Measurements from ENCODE around the gene FBN2. TPM values are rescaled to one million over a fixed set of nuclear protein-coding genes. Genes with fewer than 3 reads are reported as not detected.

Gene FBN2
- total and polyA plus RNA-seq, 7 donors = under 0.01 to 0.46 (median 0.04) TPM; not detected in 1

- intact Hi-C loops (cut with DNase I) = no loop called here
- 31 to 86% (median 43%) methylated on average over 2 of the region's 2 CpGs for WGBS, 3 donors
- no peaks in the 10 kb centered on the region for H3K27me3 ChIP-seq (ENCODE audit: insufficient read depth in 3 of 3, low read length in 2 of 3)
- no peak overlapping the region for H3K27ac ChIP-seq
- DNase-seq (no peak), ATAC-seq (no peak)
- no peaks in the 10 kb centered on the region for H3K36me3 ChIP-seq (ENCODE audit: insufficient read depth in 1 of 2, low read depth in 1 of 2)
- no peaks in the 10 kb centered on the region for H3K4me1 ChIP-seq
- H3K9me3 ChIP-seq = no peaks in the 10 kb centered on the region
- TF ChIP-seq, protein P1, sequence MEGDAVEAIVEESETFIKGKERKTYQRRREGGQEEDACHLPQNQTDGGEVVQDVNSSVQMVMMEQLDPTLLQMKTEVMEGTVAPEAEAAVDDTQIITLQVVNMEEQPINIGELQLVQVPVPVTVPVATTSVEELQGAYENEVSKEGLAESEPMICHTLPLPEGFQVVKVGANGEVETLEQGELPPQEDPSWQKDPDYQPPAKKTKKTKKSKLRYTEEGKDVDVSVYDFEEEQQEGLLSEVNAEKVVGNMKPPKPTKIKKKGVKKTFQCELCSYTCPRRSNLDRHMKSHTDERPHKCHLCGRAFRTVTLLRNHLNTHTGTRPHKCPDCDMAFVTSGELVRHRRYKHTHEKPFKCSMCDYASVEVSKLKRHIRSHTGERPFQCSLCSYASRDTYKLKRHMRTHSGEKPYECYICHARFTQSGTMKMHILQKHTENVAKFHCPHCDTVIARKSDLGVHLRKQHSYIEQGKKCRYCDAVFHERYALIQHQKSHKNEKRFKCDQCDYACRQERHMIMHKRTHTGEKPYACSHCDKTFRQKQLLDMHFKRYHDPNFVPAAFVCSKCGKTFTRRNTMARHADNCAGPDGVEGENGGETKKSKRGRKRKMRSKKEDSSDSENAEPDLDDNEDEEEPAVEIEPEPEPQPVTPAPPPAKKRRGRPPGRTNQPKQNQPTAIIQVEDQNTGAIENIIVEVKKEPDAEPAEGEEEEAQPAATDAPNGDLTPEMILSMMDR (IDR thresholded peaks at IDR 0.05) = no peak
- H3K4me3 ChIP-seq = no peak overlapping the region
Observed at GRCh38 chr5:128279345-128279744, 258.7 kb downstream of the FBN2 start.

GRCh38 chr5:128276537-128277216 is 261.4 kb downstream of the FBN2 start:
- Histone ChIP-seq H3K36me3 (ENCODE audit: insufficient read depth in 1 of 2, low read depth in 1 of 2) (no peaks in the 10 kb centered on the region), H3K4me1 (no peaks in the 10 kb centered on the region), H3K9me3 (no peaks in the 10 kb centered on the region), H3K27ac (no peak overlapping the region), H3K27me3 (ENCODE audit: insufficient read depth in 3 of 3, low read length in 2 of 3) (no peaks in the 10 kb centered on the region), H3K4me3 (no peak overlapping the region)
- TF ChIP-seq, protein P1 (IDR thresholded peaks at IDR 0.05) = no peak
- DNase-seq = no peak
- intact Hi-C loops (cut with DNase I) = no loop called here
- no peak for ATAC-seq
- WGBS, 3 donors = 82 to 83% (median 83%) methylated on average over 6 of the region's 6 CpGs

DNA sequence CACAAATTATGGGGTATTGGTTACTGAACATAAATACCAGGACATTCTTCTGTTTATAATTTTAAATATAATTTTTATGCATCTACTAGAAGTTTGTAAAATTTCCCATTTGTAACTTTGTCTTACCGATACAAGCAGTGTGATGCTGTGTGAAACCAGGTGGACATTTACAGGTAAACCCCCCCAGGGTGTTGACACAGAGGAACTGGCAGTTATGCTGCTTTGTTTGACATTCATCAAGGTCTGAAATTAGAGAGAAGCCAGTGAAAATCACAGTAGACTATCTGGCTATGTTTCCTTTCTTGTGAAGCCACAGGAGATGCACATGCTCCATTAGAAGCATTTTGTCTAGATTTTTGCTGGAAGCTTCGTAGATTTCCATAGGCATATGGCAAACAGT is 263.6 kb downstream of the FBN2 start:
- Histone ChIP-seq H3K4me1 (no peaks in the 10 kb centered on the region), H3K27me3 (ENCODE audit: insufficient read depth in 3 of 3, low read length in 2 of 3) (no peaks in the 10 kb centered on the region), H3K36me3 (ENCODE audit: insufficient read depth in 1 of 2, low read depth in 1 of 2) (no peaks in the 10 kb centered on the region), H3K9me3 (no peaks in the 10 kb centered on the region), H3K4me3 (no peak overlapping the region), H3K27ac (no peak overlapping the region)
- DNase-seq (no peak), ATAC-seq (no peak)
- TF ChIP-seq, protein P1 (IDR thresholded peaks at IDR 0.05) = no peak
- intact Hi-C loops (cut with DNase I) = no loop called here
- 89 to 95% (median 93%) methylated on average over 2 of the region's 2 CpGs for WGBS, 3 donors

DNA sequence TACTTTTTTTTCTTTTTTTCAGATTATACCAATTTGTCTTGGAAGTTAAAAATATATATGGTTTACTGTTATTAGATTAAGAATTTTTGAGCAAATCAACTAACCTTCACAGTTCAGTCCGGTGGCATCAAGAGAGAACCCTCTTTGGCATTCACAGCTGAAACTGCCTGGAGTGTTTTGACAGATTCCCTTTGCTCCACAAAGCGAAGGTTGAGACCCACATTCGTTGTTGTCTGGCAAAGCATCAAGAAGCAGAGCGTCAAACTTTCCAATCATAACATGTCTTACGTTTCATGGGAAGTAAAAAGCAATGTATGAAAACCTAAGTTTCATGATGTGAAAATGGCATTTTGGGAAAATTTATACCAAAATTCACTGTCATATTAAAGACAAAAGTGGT is 264.3 kb downstream of the FBN2 start:
- ATAC-seq = no peak
- WGBS, 3 donors = 47 to 64% (median 63%) methylated on average over 5 of the region's 5 CpGs
- Histone ChIP-seq H3K36me3 (ENCODE audit: insufficient read depth in 1 of 2, low read depth in 1 of 2) (no peaks in the 10 kb centered on the region), H3K27ac (no peak overlapping the region), H3K4me1 (no peaks in the 10 kb centered on the region), H3K9me3 (no peaks in the 10 kb centered on the region), H3K27me3 (ENCODE audit: insufficient read depth in 3 of 3, low read length in 2 of 3) (no peaks in the 10 kb centered on the region), H3K4me3 (no peak overlapping the region)
- no peak for DNase-seq
- TF ChIP-seq, protein P1 (IDR thresholded peaks at IDR 0.05) = no peak
- intact Hi-C loops (cut with DNase I) = no loop called here

Measured in psoas muscle (tissue), 8 donors.